Measurements from ENCODE around the gene CALN1.

DNA sequence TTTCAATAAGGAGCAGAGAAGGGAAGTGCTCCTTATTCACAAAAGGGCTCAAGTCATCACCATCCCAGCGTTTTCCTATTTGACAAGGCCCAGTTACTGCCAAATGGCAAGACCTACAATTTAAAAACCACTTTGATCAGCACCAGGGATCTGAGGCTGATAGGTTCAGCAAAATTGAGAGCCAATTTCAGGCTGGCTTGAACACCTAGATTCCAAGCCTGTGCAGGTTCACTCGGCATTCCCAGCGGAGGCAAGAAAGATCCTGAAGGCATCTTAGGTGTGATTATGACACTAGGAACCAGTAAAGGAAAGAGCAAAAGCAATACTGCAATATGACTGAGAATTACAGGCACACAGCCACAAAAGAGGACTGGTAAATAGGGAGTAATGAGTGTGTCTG is 441.4 kb downstream of the CALN1 start:
- no peak for TF ChIP-seq EZH2 (IDR thresholded peaks at IDR 0.05; ENCODE audit: low read length)
- TF ChIP-seq, protein P1, sequence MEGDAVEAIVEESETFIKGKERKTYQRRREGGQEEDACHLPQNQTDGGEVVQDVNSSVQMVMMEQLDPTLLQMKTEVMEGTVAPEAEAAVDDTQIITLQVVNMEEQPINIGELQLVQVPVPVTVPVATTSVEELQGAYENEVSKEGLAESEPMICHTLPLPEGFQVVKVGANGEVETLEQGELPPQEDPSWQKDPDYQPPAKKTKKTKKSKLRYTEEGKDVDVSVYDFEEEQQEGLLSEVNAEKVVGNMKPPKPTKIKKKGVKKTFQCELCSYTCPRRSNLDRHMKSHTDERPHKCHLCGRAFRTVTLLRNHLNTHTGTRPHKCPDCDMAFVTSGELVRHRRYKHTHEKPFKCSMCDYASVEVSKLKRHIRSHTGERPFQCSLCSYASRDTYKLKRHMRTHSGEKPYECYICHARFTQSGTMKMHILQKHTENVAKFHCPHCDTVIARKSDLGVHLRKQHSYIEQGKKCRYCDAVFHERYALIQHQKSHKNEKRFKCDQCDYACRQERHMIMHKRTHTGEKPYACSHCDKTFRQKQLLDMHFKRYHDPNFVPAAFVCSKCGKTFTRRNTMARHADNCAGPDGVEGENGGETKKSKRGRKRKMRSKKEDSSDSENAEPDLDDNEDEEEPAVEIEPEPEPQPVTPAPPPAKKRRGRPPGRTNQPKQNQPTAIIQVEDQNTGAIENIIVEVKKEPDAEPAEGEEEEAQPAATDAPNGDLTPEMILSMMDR (optimal IDR thresholded peaks at IDR 0.05 in 1 of 3, IDR thresholded peaks at IDR 0.05 in 1 of 3, conservative IDR thresholded peaks at IDR 0.05 in 1 of 3; ENCODE audit: extremely low read depth in 1 of 3, insufficient read depth in 2 of 3, low read length in 3 of 3), result no peak
